ENCODE data around the gene ANKRD10. TPM values are rescaled to one million over a fixed set of nuclear protein-coding genes. Genes with fewer than 3 reads are reported as not detected.

Gene ANKRD10
- total and polyA plus RNA-seq, 10 of the 15 experiments (the other 5 are each of a cell fraction or from before 2014, with no cell fraction given) = 47.1 to 199 (median 97.2) TPM

GRCh38 chr13:110885516-110885915 lies 29.4 kb downstream of the ANKRD10 start:
- SMC1A ChIA-PET (ENCODE audit: uncharacterized antibody, unreplicated experiment) = no interaction called here
- no peaks in the 10 kb centered on the region for H3K79me2 ChIP-seq (ENCODE audit: control insufficient read depth, insufficient read depth, low read length)
- no peak overlapping the region for H3K4me3 ChIP-seq
- no peaks in the 10 kb centered on the region for H3K9me3 ChIP-seq (replicated peaks; ENCODE audit: control insufficient read depth, insufficient read depth, low read length)
- WGBS (ENCODE audit: insufficient coverage, insufficient replicate concordance, low lambda C conversion rate, missing lambda C conversion rate) = 89% methylated on average over 10 of the region's 10 CpGs
- no peak overlapping the region for H3K27ac ChIP-seq (ENCODE audit: control insufficient read depth, insufficient read depth)
- ATAC-seq = no peak
- H3K4me1 ChIP-seq (ENCODE audit: control insufficient read depth, insufficient read depth, low read length) = no peaks in the 10 kb centered on the region
- H3K9ac ChIP-seq (ENCODE audit: control insufficient read depth, insufficient read depth, low read length) = no peak overlapping the region
- POLR2A ChIA-PET = no interaction called here
- H3K36me3 ChIP-seq (ENCODE audit: control insufficient read depth in 2 of 2, insufficient read depth in 2 of 2, low read length in 1 of 2) = no peaks in the 10 kb centered on the region; a peak in 2 of 4 replicates
- TF ChIP-seq POLR2A (IDR thresholded peaks at IDR 0.05; ENCODE audit: low read depth, low read length) (peak; percentile 17; the same call in 1 of the 2 replicates), NKRF (conservative IDR thresholded peaks at IDR 0.05) (no peak)
- in situ Hi-C loops (cut with MboI) = no loop called here
- H2AFZ ChIP-seq (ENCODE audit: control insufficient read depth, low read depth, low read length) = no peak overlapping the region
- H3K4me2 ChIP-seq (ENCODE audit: control insufficient read depth, insufficient read depth) = no peak overlapping the region
- no peaks in the 10 kb centered on the region for H3K27me3 ChIP-seq (replicated peaks in 1 of 2; ENCODE audit: control insufficient read depth in 2 of 2, insufficient read depth in 2 of 2, low read length in 1 of 2)
- no peak for FAIRE-seq
- H4K20me1 ChIP-seq (ENCODE audit: control insufficient read depth, insufficient read depth) = no peaks in the 10 kb centered on the region
- DNase-seq (ENCODE audit: low read depth, low spot score) = no peak
- CTCF ChIA-PET = no interaction called here
- no TSS peak for BruUV-seq (replicated peaks)
- RAD21 ChIA-PET (ENCODE audit: unreplicated experiment) = interaction anchor here (0.7 kb wide), 1 partner anchor 9 kb away, joined by 4 read pairs; no protein-coding TSS in a partner anchor
- intact Hi-C loops (cut with micrococcal nuclease; ENCODE audit: unreplicated experiment) = no loop called here

- Histone ChIP-seq H4K20me1 (ENCODE audit: control insufficient read depth, insufficient read depth) (no peaks in the 10 kb centered on the region), H3K36me3 (ENCODE audit: control insufficient read depth in 2 of 2, insufficient read depth in 2 of 2, low read length in 1 of 2) (no peaks in the 10 kb centered on the region; a peak in 2 of 4 replicates), H3K79me2 (ENCODE audit: control insufficient read depth, insufficient read depth, low read length) (no peaks in the 10 kb centered on the region), H3K27me3 (replicated peaks in 1 of 2; ENCODE audit: control insufficient read depth in 2 of 2, insufficient read depth in 2 of 2, low read length in 1 of 2) (no peaks in the 10 kb centered on the region), H3K4me1 (ENCODE audit: control insufficient read depth, insufficient read depth, low read length) (no peaks in the 10 kb centered on the region), H3K4me2 (ENCODE audit: control insufficient read depth, insufficient read depth) (no peak overlapping the region), H3K27ac (ENCODE audit: control insufficient read depth, insufficient read depth) (no peak overlapping the region), H3K4me3 (no peak overlapping the region), H3K9ac (ENCODE audit: control insufficient read depth, insufficient read depth, low read length) (no peak overlapping the region), H3K9me3 (replicated peaks; ENCODE audit: control insufficient read depth, insufficient read depth, low read length) (no peaks in the 10 kb centered on the region), H2AFZ (ENCODE audit: control insufficient read depth, low read depth, low read length) (no peak overlapping the region)
- no peak for DNase-seq (ENCODE audit: low read depth, low spot score)
- ChIA-PET RAD21 (ENCODE audit: unreplicated experiment) (no interaction called here), POLR2A (no interaction called here), SMC1A (ENCODE audit: uncharacterized antibody, unreplicated experiment) (interaction anchor here (1.6 kb wide), 1 partner anchor 23 kb away, joined by 6 read pairs; no protein-coding TSS in a partner anchor), CTCF (interaction anchor here (1.4 kb wide), 1 partner anchor 24 kb away, joined by 3 read pairs; no protein-coding TSS in a partner anchor)
- FAIRE-seq = no peak
- in situ Hi-C loops (cut with MboI) (no loop called here), intact Hi-C loops (cut with micrococcal nuclease; ENCODE audit: unreplicated experiment) (no loop called here)
- no peak for ATAC-seq
- BruUV-seq (replicated peaks) = no TSS peak
- WGBS (ENCODE audit: insufficient coverage, insufficient replicate concordance, low lambda C conversion rate, missing lambda C conversion rate) = 94% methylated on average over 3 of the region's 3 CpGs
- no peak for TF ChIP-seq ZNF592 (IDR thresholded peaks at IDR 0.05)
- TF ChIP-seq TARDBP (IDR thresholded peaks at IDR 0.05; ENCODE audit: borderline replicate concordance) = no peak
- no peak for TF ChIP-seq SUPT20H (IDR thresholded peaks at IDR 0.05; ENCODE audit: borderline replicate concordance, control insufficient read depth, low read depth, low read length)
- no peak for TF ChIP-seq YBX1 (IDR thresholded peaks at IDR 0.05)
- TF ChIP-seq MYC (IDR thresholded peaks at IDR 0.05; ENCODE audit: insufficient read depth, insufficient read length, insufficient replicate concordance, low read length, severe bottlenecking) = no peak
- no peak for TF ChIP-seq CEBPZ (IDR thresholded peaks at IDR 0.05; ENCODE audit: low read depth, low read length)
Observed at GRCh38 chr13:110884517-110884916, 30.4 kb downstream of the ANKRD10 start.
